Measurements from ENCODE around the gene OTOP2. TPM values are rescaled to one million over a fixed set of nuclear protein-coding genes. Genes with fewer than 3 reads are reported as not detected.
A peak's percentile ranks its signal among the peaks of the same experiment; 100 is the strongest.
"Not testable (repeated sequence)": the region's sequence is repeated elsewhere in the genome, so short reads cannot be mapped to it uniquely, and the experiment has no call there.

The OTOP2 gene
- total and polyA plus RNA-seq, 8 donors, result 0.15 to 3.2 TPM; not detected in 6

DNA sequence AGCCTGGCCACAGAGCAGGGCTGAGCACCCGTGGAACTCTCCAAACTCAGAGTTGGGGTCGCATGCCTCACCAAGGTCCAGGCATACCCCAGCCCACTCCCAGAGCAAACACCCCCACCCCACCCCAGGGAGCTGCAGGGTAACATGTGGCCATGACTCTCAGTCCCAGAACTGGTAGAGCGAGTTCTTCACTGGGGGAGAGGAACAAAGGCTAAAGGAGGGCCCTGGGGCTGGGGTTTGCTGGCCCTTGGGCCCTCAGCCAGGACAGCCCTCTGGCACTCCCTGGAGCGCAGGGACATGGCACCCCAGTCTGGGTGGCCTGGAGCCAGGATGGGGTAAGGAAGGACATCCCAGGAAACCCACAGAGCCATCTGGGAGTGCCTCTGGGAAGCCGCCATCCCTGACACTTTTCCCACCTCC, 44.3 kb downstream of the OTOP2 start:
- intact Hi-C loops (cut with DNase I; ENCODE audit: low total_unique reads), result no loop called here
- Histone ChIP-seq H3K9me3 (no peaks in the 10 kb centered on the region), H3K4me1 (peaks cover 27 to 78% (median 68%) of the 10 kb centered on the region in 4 donors), H3K27me3 (peaks cover 0 to 30% (median 9%) of the 10 kb centered on the region in 3 donors), H3K27ac (peak overlapping the region; percentile 64 to 90 (median 81)), H3K4me3 (no peak overlapping the region), H3K36me3 (peaks cover 0 to 10% (median 7%) of the 10 kb centered on the region in 4 donors)
- DNase-seq, result peak; percentile 88
- WGBS, 5 donors, result 27 to 64% (median 40%) methylated on average over 3 to 5 of the region's 5 CpGs
- TF ChIP-seq EP300 (IDR thresholded peaks at IDR 0.05), result no peak
- TF ChIP-seq POLR2AphosphoS5 (IDR thresholded peaks at IDR 0.05), result peak in 2 of 3 donors; percentile 50 to 53

DNA sequence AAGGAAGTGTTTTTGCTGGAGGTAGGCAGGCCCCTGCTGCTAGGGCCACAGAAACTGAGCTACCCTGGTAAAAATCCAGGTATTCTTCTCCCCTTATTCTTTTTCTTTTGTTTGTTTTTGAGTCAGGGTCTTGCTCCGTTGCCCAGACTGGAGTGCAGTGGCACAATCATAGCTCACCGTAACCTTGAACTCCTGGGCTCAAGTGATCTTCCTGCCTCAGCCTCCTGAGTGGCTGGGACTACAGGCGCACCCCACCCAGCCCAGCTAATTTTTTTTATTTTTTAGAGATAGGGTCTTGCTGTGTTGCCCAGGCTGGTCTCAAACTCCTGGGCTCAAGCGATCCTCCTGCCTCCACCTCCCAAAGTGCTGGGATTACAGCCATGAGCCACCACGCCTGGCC, 45.4 kb downstream of the OTOP2 start:
- peaks cover 32 to 82% (median 74%) of the 10 kb centered on the region in 4 donors for H3K4me1 ChIP-seq
- peak overlapping the region; percentile 7 to 90 (median 71) for H3K27ac ChIP-seq
- H3K27me3 ChIP-seq, result peaks cover 0 to 41% (median 11%) of the 10 kb centered on the region in 3 donors
- H3K9me3 ChIP-seq; intact Hi-C loops (cut with DNase I; ENCODE audit: low total_unique reads); H3K4me3 ChIP-seq; H3K36me3 ChIP-seq; DNase-seq: not testable (repeated sequence)
- 57 to 82% (median 67%) methylated on average over 5 of the region's 5 CpGs for WGBS, 5 donors

DNA sequence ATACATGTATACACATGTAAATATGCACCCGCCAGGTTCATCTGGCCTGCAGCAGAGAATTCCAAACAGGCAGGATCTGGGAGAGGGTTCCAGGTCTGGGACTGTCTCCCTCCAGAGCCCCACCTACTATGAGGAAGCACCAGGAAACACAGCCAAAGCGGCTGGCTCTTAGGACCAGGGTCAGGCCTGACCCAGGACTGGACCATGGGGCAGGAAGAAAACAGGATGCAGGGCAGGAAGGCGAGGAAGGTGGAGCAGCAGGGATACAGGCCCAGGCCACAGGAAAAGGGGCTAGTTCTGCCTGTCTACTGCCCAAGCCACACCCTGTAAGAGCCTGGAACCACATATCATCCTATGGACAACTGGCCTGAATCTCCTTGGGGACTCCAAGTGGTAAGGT, 46.3 kb downstream of the OTOP2 start:
- Histone ChIP-seq H3K9me3 (no peaks in the 10 kb centered on the region), H3K36me3 (no peaks in the 10 kb centered on the region), H3K27ac (peak overlapping the region; percentile 87 to 99 (median 91)), H3K4me3 (peak overlapping the region; percentile 58 to 85 (median 70)), H3K27me3 (peaks cover 0 to 48% (median 12%) of the 10 kb centered on the region in 3 donors), H3K4me1 (peaks cover 27 to 80% (median 67%) of the 10 kb centered on the region in 4 donors)
- intact Hi-C loops (cut with DNase I; ENCODE audit: low total_unique reads), result no loop called here
- TF ChIP-seq, protein P1, sequence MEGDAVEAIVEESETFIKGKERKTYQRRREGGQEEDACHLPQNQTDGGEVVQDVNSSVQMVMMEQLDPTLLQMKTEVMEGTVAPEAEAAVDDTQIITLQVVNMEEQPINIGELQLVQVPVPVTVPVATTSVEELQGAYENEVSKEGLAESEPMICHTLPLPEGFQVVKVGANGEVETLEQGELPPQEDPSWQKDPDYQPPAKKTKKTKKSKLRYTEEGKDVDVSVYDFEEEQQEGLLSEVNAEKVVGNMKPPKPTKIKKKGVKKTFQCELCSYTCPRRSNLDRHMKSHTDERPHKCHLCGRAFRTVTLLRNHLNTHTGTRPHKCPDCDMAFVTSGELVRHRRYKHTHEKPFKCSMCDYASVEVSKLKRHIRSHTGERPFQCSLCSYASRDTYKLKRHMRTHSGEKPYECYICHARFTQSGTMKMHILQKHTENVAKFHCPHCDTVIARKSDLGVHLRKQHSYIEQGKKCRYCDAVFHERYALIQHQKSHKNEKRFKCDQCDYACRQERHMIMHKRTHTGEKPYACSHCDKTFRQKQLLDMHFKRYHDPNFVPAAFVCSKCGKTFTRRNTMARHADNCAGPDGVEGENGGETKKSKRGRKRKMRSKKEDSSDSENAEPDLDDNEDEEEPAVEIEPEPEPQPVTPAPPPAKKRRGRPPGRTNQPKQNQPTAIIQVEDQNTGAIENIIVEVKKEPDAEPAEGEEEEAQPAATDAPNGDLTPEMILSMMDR (IDR thresholded peaks at IDR 0.05), result no peak
- no peak for TF ChIP-seq EP300 (IDR thresholded peaks at IDR 0.05)
- 26 to 59% (median 39%) methylated on average over 3 of the region's 3 CpGs for WGBS, 5 donors
- DNase-seq, result no peak

DNA sequence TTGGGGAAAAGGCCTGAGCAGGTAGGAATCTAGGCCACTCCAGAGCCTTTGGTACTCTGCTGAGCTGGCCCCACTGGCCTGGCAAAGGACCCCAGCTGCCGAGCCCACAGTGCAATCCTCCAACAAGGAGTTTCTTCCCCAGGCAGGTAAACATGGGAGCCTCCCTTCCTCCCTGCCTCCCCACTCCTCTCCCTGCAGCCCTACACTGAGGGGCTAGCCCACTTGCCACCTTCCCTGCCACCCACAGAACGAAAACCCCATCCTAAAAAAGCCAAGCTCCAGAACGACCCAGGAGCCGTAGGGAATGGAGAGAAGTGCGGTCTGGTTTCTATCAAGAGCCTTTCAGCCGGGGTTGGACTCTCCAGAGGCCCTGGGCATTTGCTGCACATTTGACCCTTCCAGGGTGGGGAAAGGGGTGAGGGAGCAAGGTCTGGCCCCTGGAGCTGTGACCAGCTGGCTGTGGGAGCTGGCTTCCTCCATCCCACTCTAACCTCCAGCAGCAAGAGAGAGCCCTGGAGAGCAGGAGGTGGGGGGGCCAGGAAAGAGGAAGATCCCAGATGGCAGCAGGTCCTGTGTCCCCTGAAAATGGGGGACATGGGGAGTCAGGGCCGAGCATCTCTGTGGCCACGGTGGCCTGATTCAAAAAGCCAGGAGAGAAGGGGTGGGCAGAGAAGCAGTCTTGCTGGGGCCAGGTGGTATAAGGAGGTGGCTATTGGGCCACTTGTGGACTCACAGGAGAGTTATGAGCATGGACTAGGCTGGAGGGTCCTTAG, 47.2 kb downstream of the OTOP2 start:
- TF ChIP-seq, protein P1 (IDR thresholded peaks at IDR 0.05), result no peak
- no peak for TF ChIP-seq POLR2AphosphoS5 (IDR thresholded peaks at IDR 0.05)
- TF ChIP-seq EP300 (IDR thresholded peaks at IDR 0.05), result no peak
- TF ChIP-seq POLR2A (IDR thresholded peaks at IDR 0.05), result no peak
- 30 to 54% (median 52%) methylated on average over 8 of the region's 8 CpGs for WGBS, 5 donors
- Histone ChIP-seq H3K9me3 (no peaks in the 10 kb centered on the region), H3K27ac (peak overlapping the region; percentile 87 to 99 (median 91)), H3K4me3 (peak overlapping the region; percentile 58 to 85 (median 70)), H3K4me1 (peaks cover 27 to 77% (median 65%) of the 10 kb centered on the region in 4 donors), H3K27me3 (peaks cover 0 to 50% (median 12%) of the 10 kb centered on the region in 3 donors), H3K36me3 (no peaks in the 10 kb centered on the region)
- DNase-seq, result no peak
- intact Hi-C loops (cut with DNase I; ENCODE audit: low total_unique reads), result no loop called here

DNA sequence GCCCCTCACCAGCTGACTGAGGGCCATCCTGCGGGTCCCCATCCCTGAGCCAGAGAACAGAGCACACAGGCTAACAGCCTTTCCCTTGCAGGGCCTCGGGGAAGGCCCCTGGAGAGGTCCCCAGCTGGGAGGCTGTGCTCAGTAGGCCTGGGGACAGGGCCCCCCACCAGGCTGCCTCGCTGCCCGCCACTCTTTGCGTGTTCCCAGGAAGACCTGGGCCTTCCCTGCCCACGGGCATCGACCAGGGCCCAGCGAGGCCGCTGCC, 47.7 kb downstream of the OTOP2 start:
- Histone ChIP-seq H3K27ac (peak overlapping the region; percentile 87 to 99 (median 91)), H3K9me3 (no peaks in the 10 kb centered on the region), H3K27me3 (peaks cover 0 to 50% (median 12%) of the 10 kb centered on the region in 3 donors), H3K4me1 (peaks cover 27 to 77% (median 63%) of the 10 kb centered on the region in 4 donors), H3K4me3 (peak overlapping the region; percentile 58 to 85 (median 70)), H3K36me3 (no peaks in the 10 kb centered on the region)
- no peak for DNase-seq
- no peak for TF ChIP-seq EP300 (IDR thresholded peaks at IDR 0.05)
- TF ChIP-seq POLR2AphosphoS5 (IDR thresholded peaks at IDR 0.05), result no peak
- TF ChIP-seq, protein P1 (IDR thresholded peaks at IDR 0.05), result no peak
- no peak for TF ChIP-seq POLR2A (IDR thresholded peaks at IDR 0.05)
- WGBS, 5 donors, result 11 to 24% (median 18%) methylated on average over 9 of the region's 9 CpGs
- intact Hi-C loops (cut with DNase I; ENCODE audit: low total_unique reads), result no loop called here
